Astrocyte (in vitro differentiated cells and primary cell): ENCODE data around the gene EPB41L4B. TPM values are rescaled to one million over a fixed set of nuclear protein-coding genes. Genes with fewer than 3 reads are reported as not detected.

Source experiments
- DNase-seq: peaks from one replicate; pipeline ENCODE4 v3.0.0-alpha.2; 2010; ENCODE audit warnings: low read depth
- FAIRE-seq: peaks from 2 replicates; lab custom pipeline; 2011; peaks lifted over from hg19 to GRCh38; lab: Jason Lieb, UNC
- H2AFZ ChIP-seq: 2 replicates; pipeline ENCODE4 v1.6.0; 2012; ENCODE audit warnings: low read depth, low read length, inconsistent platforms
- H3K27ac ChIP-seq: 2 replicates; pipeline ENCODE4 v1.5.1; 2011; ENCODE audit warnings: low read depth, low read length, inconsistent platforms
- H3K27me3 ChIP-seq: 2 replicates; pipeline ENCODE4 v1.6.0; 2011; ENCODE audit warnings: low read length, inconsistent platforms; ENCODE audit not compliant: insufficient read depth
- H3K36me3 ChIP-seq: 2 replicates; pipeline ENCODE4 v1.5.1; 2011; ENCODE audit warnings: low read length, inconsistent platforms; ENCODE audit not compliant: insufficient read depth
- H3K4me1 ChIP-seq: 2 replicates; pipeline ENCODE4 v1.5.1; 2011; ENCODE audit warnings: low read length, inconsistent platforms; ENCODE audit not compliant: insufficient read depth
- H3K4me2 ChIP-seq: 2 replicates; pipeline ENCODE4 v1.6.0; 2012; ENCODE audit warnings: low read length, inconsistent platforms
- H3K4me3 ChIP-seq: 2 replicates; pipeline ENCODE4 v1.5.1; 2011; ENCODE audit warnings: low read depth, mild to moderate bottlenecking, low read length, inconsistent platforms; ENCODE audit not compliant: insufficient read depth
- H3K79me2 ChIP-seq: 2 replicates; pipeline ENCODE4 v1.6.0; 2012; ENCODE audit warnings: mild to moderate bottlenecking, low read length, inconsistent platforms; ENCODE audit not compliant: insufficient read depth
- H3K9ac ChIP-seq: 2 replicates; pipeline ENCODE4 v1.6.0; 2012; ENCODE audit warnings: mild to moderate bottlenecking, low read length, inconsistent platforms
- H3K9me3 ChIP-seq: 2 replicates; pipeline ENCODE4 v1.5.1; 2012; ENCODE audit warnings: low read depth, mild to moderate bottlenecking, low read length, inconsistent platforms; ENCODE audit not compliant: insufficient read depth
- H4K20me1 ChIP-seq: 2 replicates; pipeline ENCODE4 v1.6.0; 2012; ENCODE audit warnings: low read length, inconsistent platforms; ENCODE audit not compliant: insufficient read depth
- H3K27ac Mint-ChIP-seq: one replicate; pipeline ENCODE4 v1.8.0; 2021; ENCODE audit warnings: mild to moderate bottlenecking, mixed read lengths; ENCODE audit not compliant: unreplicated experiment
- H3K27me3 Mint-ChIP-seq: one replicate; pipeline ENCODE4 v1.8.0; 2021; ENCODE audit warnings: low read depth, mixed read lengths; ENCODE audit not compliant: unreplicated experiment
- H3K36me3 Mint-ChIP-seq: one replicate; pipeline ENCODE4 v1.8.0; 2021; ENCODE audit warnings: low read depth, mixed read lengths; ENCODE audit not compliant: unreplicated experiment
- H3K4me1 Mint-ChIP-seq: one replicate; pipeline ENCODE4 v1.8.0; 2021; ENCODE audit warnings: low read depth, mixed read lengths; ENCODE audit not compliant: unreplicated experiment
- H3K4me3 Mint-ChIP-seq: one replicate; pipeline ENCODE4 v1.8.0; 2021; ENCODE audit warnings: mild to moderate bottlenecking, moderate library complexity, mixed read lengths; ENCODE audit not compliant: unreplicated experiment
- H3K9me3 Mint-ChIP-seq: one replicate; pipeline ENCODE4 v1.8.0; 2021; ENCODE audit warnings: mild to moderate bottlenecking, mixed read lengths; ENCODE audit not compliant: unreplicated experiment
- CTCF ChIP-seq: IDR thresholded peaks from 2 replicates; pipeline ENCODE4 v1.5.1; 2011; ENCODE audit warnings: low read depth, mild to moderate bottlenecking, inconsistent platforms, low read length, moderate library complexity; ENCODE audit not compliant: insufficient read depth
- EZH2 ChIP-seq: IDR thresholded peaks from 2 replicates; pipeline ENCODE4 v1.6.1; 2012; ENCODE audit warnings: mild to moderate bottlenecking, low read length, inconsistent platforms; ENCODE audit not compliant: insufficient read depth
- total RNA-seq: library from RNA; stranded (reverse); gene quantifications from 2 replicates; pipeline ENCODE4 v1.2.1, GENCODE V29; 2021

The EPB41L4B gene
- total RNA-seq, 1 donor from 2014 or later, result 2.0 TPM

GRCh38 chr9:109278848-109279247 is 42.0 kb downstream of the EPB41L4B start:
- no peak overlapping the region for H3K4me3 ChIP-seq
- no peak for TF ChIP-seq CTCF
- no peak for TF ChIP-seq EZH2
- no peaks in the 10 kb centered on the region for H3K4me1 ChIP-seq
- no peaks in the 10 kb centered on the region for H3K27me3 ChIP-seq
- no peak for FAIRE-seq
- H3K36me3 Mint-ChIP-seq, result peaks cover 10% of the 10 kb centered on the region
- H3K27ac Mint-ChIP-seq, result no peak overlapping the region
- H3K9me3 Mint-ChIP-seq, result peaks cover 3% of the 10 kb centered on the region
- no peaks in the 10 kb centered on the region for H3K79me2 ChIP-seq
- DNase-seq, result no peak
- H3K9ac ChIP-seq, result no peak overlapping the region
- H3K4me1 Mint-ChIP-seq, result no peaks in the 10 kb centered on the region
- no peak overlapping the region for H3K27ac ChIP-seq
- no peaks in the 10 kb centered on the region for H3K36me3 ChIP-seq
- H3K4me3 Mint-ChIP-seq, result no peak overlapping the region
- H4K20me1 ChIP-seq, result no peaks in the 10 kb centered on the region
- H2AFZ ChIP-seq, result no peak overlapping the region
- no peak overlapping the region for H3K4me2 ChIP-seq
- H3K27me3 Mint-ChIP-seq, result peaks cover 10% of the 10 kb centered on the region
- H3K9me3 ChIP-seq, result no peaks in the 10 kb centered on the region

- no peak for FAIRE-seq
- H3K4me2 ChIP-seq, result no peak overlapping the region
- no peaks in the 10 kb centered on the region for H3K4me1 ChIP-seq
- H3K9ac ChIP-seq, result no peak overlapping the region
- H3K27me3 ChIP-seq, result no peaks in the 10 kb centered on the region
- no peaks in the 10 kb centered on the region for H3K9me3 ChIP-seq
- Mint-ChIP-seq H3K36me3 (peaks cover 10% of the 10 kb centered on the region), H3K27me3 (peaks cover 13% of the 10 kb centered on the region), H3K9me3 (peaks cover 3% of the 10 kb centered on the region), H3K4me3 (no peak overlapping the region), H3K4me1 (no peaks in the 10 kb centered on the region), H3K27ac (no peak overlapping the region)
- no peaks in the 10 kb centered on the region for H3K79me2 ChIP-seq
- TF ChIP-seq EZH2 (no peak), CTCF (no peak)
- H2AFZ ChIP-seq, result no peak overlapping the region
- no peaks in the 10 kb centered on the region for H3K36me3 ChIP-seq
- no peak overlapping the region for H3K4me3 ChIP-seq
- no peak overlapping the region for H3K27ac ChIP-seq
- no peak for DNase-seq
- H4K20me1 ChIP-seq, result no peaks in the 10 kb centered on the region
Observed at GRCh38 chr9:109278216-109278615, 42.6 kb downstream of the EPB41L4B start.

GRCh38 chr9:109277451-109277850 is 43.4 kb downstream of the EPB41L4B start:
- peaks cover 10% of the 10 kb centered on the region for H3K36me3 Mint-ChIP-seq
- H4K20me1 ChIP-seq, result no peaks in the 10 kb centered on the region

More at GRCh38 chr9:109277451-109277850, 43.4 kb downstream of the EPB41L4B start:
- no peak overlapping the region for H3K9ac ChIP-seq
- no peak overlapping the region for H3K4me2 ChIP-seq
- no peaks in the 10 kb centered on the region for H3K27me3 ChIP-seq
- no peaks in the 10 kb centered on the region for H3K79me2 ChIP-seq
- no peaks in the 10 kb centered on the region for H3K9me3 ChIP-seq
- H3K4me3 ChIP-seq, result no peak overlapping the region
- H2AFZ ChIP-seq, result no peak overlapping the region
- FAIRE-seq (no peak), DNase-seq (no peak)
- H3K27me3 Mint-ChIP-seq, result peaks cover 13% of the 10 kb centered on the region
- TF ChIP-seq EZH2 (no peak), CTCF (no peak)
- no peaks in the 10 kb centered on the region for H3K4me1 ChIP-seq
- H3K27ac Mint-ChIP-seq, result no peak overlapping the region
- no peak overlapping the region for H3K4me3 Mint-ChIP-seq
- no peaks in the 10 kb centered on the region for H3K4me1 Mint-ChIP-seq
- peaks cover under 1% of the 10 kb centered on the region for H3K9me3 Mint-ChIP-seq
- H3K27ac ChIP-seq, result no peak overlapping the region
- H3K36me3 ChIP-seq, result no peaks in the 10 kb centered on the region
